GM12892 (cell line): ENCODE data around the gene THBS1.

ENCODE experiments used
- POLR2A ChIP-seq: IDR thresholded peaks from 2 replicates; pipeline ENCODE4 v1.6.1; 2011; ENCODE audit warnings: low read depth, low read length, control low read depth
- TAF1 ChIP-seq: IDR thresholded peaks from 2 replicates; pipeline ENCODE4 v1.6.1; 2011; ENCODE audit warnings: low read depth, mild to moderate bottlenecking, control low read depth, low read length, borderline replicate concordance

- TF ChIP-seq POLR2A (no peak), TAF1 (no peak)
These were observed 6.3 kb downstream of the THBS1 start for GRCh38 chr15:39587096-39587721.
